Measurements from ENCODE around the gene KLK1.

Gene KLK1

GRCh38 chr19:50779504-50780457 is 43.8 kb downstream of the KLK1 start:
- Histone ChIP-seq H3K79me2 (ENCODE audit: low read length) (no peaks in the 10 kb centered on the region), H3K4me2 (ENCODE audit: low read length) (no peak overlapping the region), H3K9ac (ENCODE audit: low read length) (no peak overlapping the region), H3K27ac (ENCODE audit: low read length) (no peak overlapping the region), H3K4me3 (ENCODE audit: low read length) (no peak overlapping the region), H2AFZ (ENCODE audit: low read depth, low read length) (no peak overlapping the region), H3K4me1 (ENCODE audit: low read length) (no peaks in the 10 kb centered on the region; the same call in 1 of the 2 replicates), H3K27me3 (ENCODE audit: low read depth, low read length) (peaks cover 9% of the 10 kb centered on the region; the same call in 1 of the 2 replicates), H4K20me1 (ENCODE audit: insufficient read depth, low read length) (no peaks in the 10 kb centered on the region), H3K9me3 (ENCODE audit: insufficient read depth, low read length) (no peaks in the 10 kb centered on the region), H3K36me3 (replicated peaks; ENCODE audit: low read depth, low read length) (no peaks in the 10 kb centered on the region)
- TF ChIP-seq CTCF (IDR thresholded peaks at IDR 0.05; ENCODE audit: low read depth, low read length) = no peak
- TF ChIP-seq EZH2phosphoT487 (IDR thresholded peaks at IDR 0.05; ENCODE audit: low read depth) = no peak

- H3K79me2 ChIP-seq (ENCODE audit: low read length) = no peaks in the 10 kb centered on the region
- no peaks in the 10 kb centered on the region for H3K36me3 ChIP-seq (replicated peaks; ENCODE audit: low read depth, low read length)
- no peaks in the 10 kb centered on the region for H4K20me1 ChIP-seq (ENCODE audit: insufficient read depth, low read length)
- TF ChIP-seq EZH2phosphoT487 (IDR thresholded peaks at IDR 0.05; ENCODE audit: low read depth) (no peak), CTCF (IDR thresholded peaks at IDR 0.05; ENCODE audit: low read depth, low read length) (no peak)
- no peak overlapping the region for H3K4me3 ChIP-seq (ENCODE audit: low read length)
- H3K27me3 ChIP-seq (ENCODE audit: low read depth, low read length) = peaks cover 9% of the 10 kb centered on the region; the same call in 1 of the 2 replicates
- H2AFZ ChIP-seq (ENCODE audit: low read depth, low read length) = no peak overlapping the region
- no peaks in the 10 kb centered on the region for H3K9me3 ChIP-seq (ENCODE audit: insufficient read depth, low read length)
- H3K9ac ChIP-seq (ENCODE audit: low read length) = no peak overlapping the region
- no peaks in the 10 kb centered on the region; the same call in 1 of the 2 replicates for H3K4me1 ChIP-seq (ENCODE audit: low read length)
- H3K4me2 ChIP-seq (ENCODE audit: low read length) = no peak overlapping the region
- no peak overlapping the region for H3K27ac ChIP-seq (ENCODE audit: low read length)
Observed at GRCh38 chr19:50778906-50779430, 44.6 kb downstream of the KLK1 start.

GRCh38 chr19:50777830-50778303 is 45.7 kb downstream of the KLK1 start:
- no peak for TF ChIP-seq CTCF (IDR thresholded peaks at IDR 0.05; ENCODE audit: low read depth, low read length)
- TF ChIP-seq EZH2phosphoT487 (IDR thresholded peaks at IDR 0.05; ENCODE audit: low read depth) = no peak
- Histone ChIP-seq H3K27ac (ENCODE audit: low read length) (no peak overlapping the region), H3K27me3 (ENCODE audit: low read depth, low read length) (peaks cover 9% of the 10 kb centered on the region; the same call in 1 of the 2 replicates), H3K4me3 (ENCODE audit: low read length) (no peak overlapping the region), H3K9me3 (ENCODE audit: insufficient read depth, low read length) (no peaks in the 10 kb centered on the region), H3K4me1 (ENCODE audit: low read length) (no peaks in the 10 kb centered on the region), H3K36me3 (replicated peaks; ENCODE audit: low read depth, low read length) (no peaks in the 10 kb centered on the region), H3K9ac (ENCODE audit: low read length) (no peak overlapping the region), H2AFZ (ENCODE audit: low read depth, low read length) (no peak overlapping the region), H4K20me1 (ENCODE audit: insufficient read depth, low read length) (no peaks in the 10 kb centered on the region), H3K4me2 (ENCODE audit: low read length) (no peak overlapping the region), H3K79me2 (ENCODE audit: low read length) (no peaks in the 10 kb centered on the region)

GRCh38 chr19:50777261-50777660 is 46.3 kb downstream of the KLK1 start:
- Histone ChIP-seq H3K9ac (ENCODE audit: low read length) (no peak overlapping the region), H3K79me2 (ENCODE audit: low read length) (no peaks in the 10 kb centered on the region), H3K9me3 (ENCODE audit: insufficient read depth, low read length) (no peaks in the 10 kb centered on the region), H4K20me1 (ENCODE audit: insufficient read depth, low read length) (no peaks in the 10 kb centered on the region), H3K4me3 (ENCODE audit: low read length) (no peak overlapping the region), H3K36me3 (replicated peaks; ENCODE audit: low read depth, low read length) (no peaks in the 10 kb centered on the region), H3K4me1 (ENCODE audit: low read length) (no peaks in the 10 kb centered on the region), H3K27me3 (ENCODE audit: low read depth, low read length) (0 out of 2 replicates have a peak, but pooled peaks cover 4% of the 10 kb centered on the region), H3K4me2 (ENCODE audit: low read length) (no peak overlapping the region), H2AFZ (ENCODE audit: low read depth, low read length) (no peak overlapping the region), H3K27ac (ENCODE audit: low read length) (no peak overlapping the region)
- TF ChIP-seq EZH2phosphoT487 (IDR thresholded peaks at IDR 0.05; ENCODE audit: low read depth) (no peak), CTCF (IDR thresholded peaks at IDR 0.05; ENCODE audit: low read depth, low read length) (no peak)
